HepG2 (cell line): ENCODE data around the gene RASGRF1.

Experiments used
- GABPA ChIP-seq, 2 experiments: IDR thresholded peaks; 2 replicates each; pipeline ENCODE4 v1.6.1; 2011 to 2016; ENCODE audit warnings: low read depth in 2 of 2, low read length in 1 of 2, missing biosample characterization in 1 of 2, missing genetic modification characterization in 1 of 2
- TF ChIP-seq, protein P1 (sequence below): sonication (generic); formaldehyde crosslinking; IDR thresholded peaks from 2 replicates; pipeline ENCODE4 v1.5.0; 2020; ENCODE audit warnings: mild to moderate bottlenecking, missing genetic modification reagents, moderate library complexity
- TF ChIP-seq, protein P2 (sequence below): sonication (generic); formaldehyde crosslinking; IDR thresholded peaks from 2 replicates; pipeline ENCODE4 v1.4.0; 2020; ENCODE audit warnings: missing genetic modification reagents

DNA sequence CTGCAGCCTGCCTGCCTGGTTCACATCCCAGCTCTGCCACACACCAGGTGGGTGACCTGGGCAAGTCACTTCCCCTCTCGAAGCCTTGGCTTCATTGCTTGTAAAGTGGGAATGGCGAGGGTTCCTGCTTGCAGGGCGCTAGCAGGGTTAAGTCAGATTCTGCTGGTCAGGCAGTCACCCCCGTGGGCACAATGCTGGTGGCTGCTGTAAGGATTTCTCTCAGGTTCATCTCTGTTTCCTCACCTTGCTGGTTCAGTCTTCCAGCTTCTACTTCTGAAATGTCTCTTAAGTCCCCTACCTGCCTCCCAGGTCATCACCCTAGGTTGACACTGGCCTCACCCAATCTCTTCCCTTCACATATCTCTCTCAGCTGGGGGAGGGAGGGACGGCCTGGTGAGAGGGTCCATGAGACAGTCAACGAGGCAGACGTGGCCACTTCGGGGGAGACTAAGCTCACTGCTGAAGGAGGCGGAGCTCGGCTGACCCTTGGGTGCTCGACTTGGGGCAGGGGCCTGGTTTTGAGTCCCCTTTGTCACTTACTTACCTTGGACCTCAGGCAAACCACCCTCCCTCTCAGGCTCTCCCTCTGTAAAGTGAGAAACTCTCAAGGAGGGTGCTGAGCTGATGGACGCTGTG lies 157.3 kb downstream of the RASGRF1 start:
- TF ChIP-seq GABPA (IDR thresholded peaks at IDR 0.05; ENCODE audit: low read depth, low read length), result no peak
- no peak for TF ChIP-seq GABPA (CRISPR knock-in tag; IDR thresholded peaks at IDR 0.05; ENCODE audit: low read depth)
- TF ChIP-seq, protein P1, sequence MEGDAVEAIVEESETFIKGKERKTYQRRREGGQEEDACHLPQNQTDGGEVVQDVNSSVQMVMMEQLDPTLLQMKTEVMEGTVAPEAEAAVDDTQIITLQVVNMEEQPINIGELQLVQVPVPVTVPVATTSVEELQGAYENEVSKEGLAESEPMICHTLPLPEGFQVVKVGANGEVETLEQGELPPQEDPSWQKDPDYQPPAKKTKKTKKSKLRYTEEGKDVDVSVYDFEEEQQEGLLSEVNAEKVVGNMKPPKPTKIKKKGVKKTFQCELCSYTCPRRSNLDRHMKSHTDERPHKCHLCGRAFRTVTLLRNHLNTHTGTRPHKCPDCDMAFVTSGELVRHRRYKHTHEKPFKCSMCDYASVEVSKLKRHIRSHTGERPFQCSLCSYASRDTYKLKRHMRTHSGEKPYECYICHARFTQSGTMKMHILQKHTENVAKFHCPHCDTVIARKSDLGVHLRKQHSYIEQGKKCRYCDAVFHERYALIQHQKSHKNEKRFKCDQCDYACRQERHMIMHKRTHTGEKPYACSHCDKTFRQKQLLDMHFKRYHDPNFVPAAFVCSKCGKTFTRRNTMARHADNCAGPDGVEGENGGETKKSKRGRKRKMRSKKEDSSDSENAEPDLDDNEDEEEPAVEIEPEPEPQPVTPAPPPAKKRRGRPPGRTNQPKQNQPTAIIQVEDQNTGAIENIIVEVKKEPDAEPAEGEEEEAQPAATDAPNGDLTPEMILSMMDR, result no peak
- TF ChIP-seq, protein P2, sequence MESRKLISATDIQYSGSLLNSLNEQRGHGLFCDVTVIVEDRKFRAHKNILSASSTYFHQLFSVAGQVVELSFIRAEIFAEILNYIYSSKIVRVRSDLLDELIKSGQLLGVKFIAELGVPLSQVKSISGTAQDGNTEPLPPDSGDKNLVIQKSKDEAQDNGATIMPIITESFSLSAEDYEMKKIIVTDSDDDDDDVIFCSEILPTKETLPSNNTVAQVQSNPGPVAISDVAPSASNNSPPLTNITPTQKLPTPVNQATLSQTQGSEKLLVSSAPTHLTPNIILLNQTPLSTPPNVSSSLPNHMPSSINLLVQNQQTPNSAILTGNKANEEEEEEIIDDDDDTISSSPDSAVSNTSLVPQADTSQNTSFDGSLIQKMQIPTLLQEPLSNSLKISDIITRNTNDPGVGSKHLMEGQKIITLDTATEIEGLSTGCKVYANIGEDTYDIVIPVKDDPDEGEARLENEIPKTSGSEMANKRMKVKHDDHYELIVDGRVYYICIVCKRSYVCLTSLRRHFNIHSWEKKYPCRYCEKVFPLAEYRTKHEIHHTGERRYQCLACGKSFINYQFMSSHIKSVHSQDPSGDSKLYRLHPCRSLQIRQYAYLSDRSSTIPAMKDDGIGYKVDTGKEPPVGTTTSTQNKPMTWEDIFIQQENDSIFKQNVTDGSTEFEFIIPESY (CRISPR knock-in tag), result no peak
